Nephron progenitor cell (in vitro differentiated cells): Measurements from ENCODE around the gene ERFL.
A peak's percentile ranks its signal among the peaks of the same experiment; 100 is the strongest.

ENCODE experiments used
- DNase-seq: peaks from one replicate; pipeline ENCODE4 v3.0.0; 2021
- H3K27ac Mint-ChIP-seq: 2 replicates; pipeline ENCODE4 v1.8.0; 2021; ENCODE audit warnings: mild to moderate bottlenecking, moderate library complexity, mixed read lengths
- H3K27me3 Mint-ChIP-seq: 2 replicates; pipeline ENCODE4 v1.8.0; 2021; ENCODE audit warnings: mild to moderate bottlenecking, low read depth, mixed read lengths; ENCODE audit not compliant: poor library complexity
- H3K36me3 Mint-ChIP-seq: 2 replicates; pipeline ENCODE4 v1.8.0; 2021; ENCODE audit warnings: low read depth, mixed read lengths
- H3K4me1 Mint-ChIP-seq: 2 replicates; pipeline ENCODE4 v1.8.0; 2021; ENCODE audit warnings: mixed read lengths
- H3K4me3 Mint-ChIP-seq: 2 replicates; pipeline ENCODE4 v1.8.0; 2021; ENCODE audit warnings: mild to moderate bottlenecking, moderate library complexity, mixed read lengths
- H3K9me3 Mint-ChIP-seq: 2 replicates; pipeline ENCODE4 v1.8.0; 2021; ENCODE audit warnings: mild to moderate bottlenecking, moderate library complexity, mixed read lengths
- TF ChIP-seq, protein P1 (sequence below): fragments of 200-600 bp; sonication (generic); IDR thresholded peaks from 2 replicates; pipeline ENCODE4 v1.5.0; 2021; ENCODE audit warnings: antibody characterized with exemption

ERFL gene

DNA sequence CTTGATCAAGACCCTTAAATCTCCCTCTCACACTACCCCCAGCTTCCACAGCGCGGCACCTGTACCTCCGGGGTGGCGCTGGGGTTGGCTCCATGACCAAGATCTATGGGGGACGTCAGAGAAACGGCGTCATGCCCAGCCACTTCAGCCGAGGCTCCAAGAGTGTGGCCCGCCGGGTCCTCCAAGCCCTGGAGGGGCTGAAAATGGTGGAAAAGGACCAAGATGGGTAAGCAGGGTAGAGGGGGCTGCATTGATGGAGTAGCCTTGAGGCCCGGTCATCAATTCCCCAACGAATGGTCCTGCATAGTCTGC is 59.3 kb downstream of the ERFL start:
- TF ChIP-seq, protein P1, sequence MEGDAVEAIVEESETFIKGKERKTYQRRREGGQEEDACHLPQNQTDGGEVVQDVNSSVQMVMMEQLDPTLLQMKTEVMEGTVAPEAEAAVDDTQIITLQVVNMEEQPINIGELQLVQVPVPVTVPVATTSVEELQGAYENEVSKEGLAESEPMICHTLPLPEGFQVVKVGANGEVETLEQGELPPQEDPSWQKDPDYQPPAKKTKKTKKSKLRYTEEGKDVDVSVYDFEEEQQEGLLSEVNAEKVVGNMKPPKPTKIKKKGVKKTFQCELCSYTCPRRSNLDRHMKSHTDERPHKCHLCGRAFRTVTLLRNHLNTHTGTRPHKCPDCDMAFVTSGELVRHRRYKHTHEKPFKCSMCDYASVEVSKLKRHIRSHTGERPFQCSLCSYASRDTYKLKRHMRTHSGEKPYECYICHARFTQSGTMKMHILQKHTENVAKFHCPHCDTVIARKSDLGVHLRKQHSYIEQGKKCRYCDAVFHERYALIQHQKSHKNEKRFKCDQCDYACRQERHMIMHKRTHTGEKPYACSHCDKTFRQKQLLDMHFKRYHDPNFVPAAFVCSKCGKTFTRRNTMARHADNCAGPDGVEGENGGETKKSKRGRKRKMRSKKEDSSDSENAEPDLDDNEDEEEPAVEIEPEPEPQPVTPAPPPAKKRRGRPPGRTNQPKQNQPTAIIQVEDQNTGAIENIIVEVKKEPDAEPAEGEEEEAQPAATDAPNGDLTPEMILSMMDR: no peak
- no peak overlapping the region for H3K4me3 Mint-ChIP-seq
- DNase-seq: no peak
- peaks cover 31% of the 10 kb centered on the region for H3K4me1 Mint-ChIP-seq
- H3K9me3 Mint-ChIP-seq: no peaks in the 10 kb centered on the region
- peaks cover 51% of the 10 kb centered on the region for H3K36me3 Mint-ChIP-seq
- peaks cover 3% of the 10 kb centered on the region for H3K27me3 Mint-ChIP-seq
- peak overlapping the region; percentile 67 for H3K27ac Mint-ChIP-seq

DNA sequence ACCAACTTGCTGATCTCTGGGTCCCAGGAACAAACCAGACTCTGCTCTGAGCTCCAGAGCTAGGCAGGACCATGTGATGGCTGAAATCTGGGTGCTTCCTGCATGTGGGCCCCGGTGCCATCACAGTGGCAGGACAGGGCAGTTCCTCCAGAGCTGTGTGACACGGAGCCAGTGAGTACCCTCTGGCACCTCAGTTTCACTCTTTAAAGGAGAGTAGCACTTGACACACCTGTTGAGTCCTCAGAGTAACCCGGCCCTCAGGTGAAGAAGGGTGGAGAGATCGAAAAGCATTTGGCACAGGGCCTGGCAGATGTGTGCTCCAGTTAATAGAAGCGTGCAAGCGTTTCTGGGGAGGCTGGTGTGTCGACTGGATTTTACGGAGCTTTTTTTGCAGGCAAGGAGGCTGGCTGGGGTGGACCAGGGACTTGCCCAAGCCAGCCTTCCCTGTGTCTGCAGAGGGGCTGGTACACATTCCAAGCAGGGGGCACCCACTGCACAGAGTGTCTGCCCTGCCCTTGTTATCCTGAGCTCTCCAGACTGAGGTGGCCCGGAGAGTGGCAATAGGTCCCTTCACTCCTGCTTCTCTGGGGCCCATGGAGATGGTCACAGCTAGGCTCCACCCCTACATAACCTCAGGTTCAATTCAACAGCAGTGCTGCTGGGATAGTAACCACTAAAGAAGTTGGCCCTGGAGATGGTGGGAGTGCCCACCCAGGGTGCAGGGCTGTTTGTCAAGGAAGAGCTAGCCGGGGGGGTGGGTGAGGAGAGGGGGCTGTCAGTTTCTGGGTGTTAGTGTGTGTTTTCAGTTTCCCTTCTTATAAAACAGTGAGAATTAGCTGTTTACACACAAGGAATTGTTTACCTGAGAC is 59.9 kb downstream of the ERFL start:
- H3K9me3 Mint-ChIP-seq: no peaks in the 10 kb centered on the region
- TF ChIP-seq, protein P1: no peak
- H3K27ac Mint-ChIP-seq: peak overlapping the region; percentile 93
- H3K4me1 Mint-ChIP-seq: peaks cover 36% of the 10 kb centered on the region
- peaks cover 56% of the 10 kb centered on the region for H3K36me3 Mint-ChIP-seq
- no peak for DNase-seq
- H3K4me3 Mint-ChIP-seq: no peak overlapping the region
- H3K27me3 Mint-ChIP-seq: peaks cover 3% of the 10 kb centered on the region

DNA sequence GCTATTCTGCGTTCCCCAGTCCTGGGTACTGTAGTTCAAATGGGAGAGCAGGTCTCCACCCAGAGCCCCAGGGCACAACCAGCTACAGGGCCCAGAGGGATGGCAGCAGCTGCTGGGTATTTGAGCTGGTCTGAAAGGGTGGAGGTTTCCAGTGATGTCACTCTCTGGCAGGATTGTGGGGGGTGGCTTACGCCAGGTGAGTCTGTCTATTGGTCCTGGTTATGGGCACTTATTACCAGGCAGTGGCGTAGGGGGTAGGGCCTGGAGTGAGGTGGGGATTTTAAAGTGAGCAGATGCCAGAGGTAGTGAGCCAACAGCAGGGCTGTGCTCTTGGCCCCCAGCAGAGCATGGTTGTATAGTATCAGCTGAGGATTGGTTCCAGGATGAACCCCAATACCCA is 62.0 kb downstream of the ERFL start:
- no peaks in the 10 kb centered on the region for H3K9me3 Mint-ChIP-seq
- H3K4me1 Mint-ChIP-seq: peaks cover 50% of the 10 kb centered on the region
- peaks cover 70% of the 10 kb centered on the region for H3K36me3 Mint-ChIP-seq
- TF ChIP-seq, protein P1: no peak
- peak overlapping the region; percentile 57 for H3K27ac Mint-ChIP-seq
- H3K4me3 Mint-ChIP-seq: no peak overlapping the region
- no peaks in the 10 kb centered on the region for H3K27me3 Mint-ChIP-seq
- DNase-seq: no peak

DNA sequence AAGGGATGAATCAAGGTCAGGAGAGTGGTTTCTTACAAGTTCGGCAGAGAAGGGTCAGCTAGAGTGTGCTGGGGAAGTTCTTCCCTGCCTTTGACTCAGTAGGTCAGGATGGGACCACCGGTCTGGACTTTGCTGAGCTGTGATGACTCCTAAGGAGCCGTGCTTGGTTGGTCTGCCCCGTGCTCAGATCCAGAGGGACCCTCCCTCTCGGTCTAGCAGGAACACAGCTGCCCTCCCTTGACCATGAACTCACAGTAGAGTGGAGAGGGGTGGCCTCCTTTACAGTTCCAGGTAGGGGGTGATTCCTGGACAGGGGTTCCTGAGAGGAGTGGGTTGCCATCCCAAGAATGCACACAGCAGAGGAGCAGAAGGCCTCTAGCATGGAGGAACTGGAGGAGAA is 63.9 kb downstream of the ERFL start:
- TF ChIP-seq, protein P1: no peak
- peaks cover 4% of the 10 kb centered on the region for H3K27me3 Mint-ChIP-seq
- H3K36me3 Mint-ChIP-seq: peaks cover 68% of the 10 kb centered on the region
- H3K27ac Mint-ChIP-seq: peak overlapping the region; percentile 68
- peak overlapping the region; percentile 23 for H3K4me3 Mint-ChIP-seq
- H3K4me1 Mint-ChIP-seq: peaks cover 50% of the 10 kb centered on the region
- H3K9me3 Mint-ChIP-seq: no peaks in the 10 kb centered on the region
- no peak for DNase-seq

DNA sequence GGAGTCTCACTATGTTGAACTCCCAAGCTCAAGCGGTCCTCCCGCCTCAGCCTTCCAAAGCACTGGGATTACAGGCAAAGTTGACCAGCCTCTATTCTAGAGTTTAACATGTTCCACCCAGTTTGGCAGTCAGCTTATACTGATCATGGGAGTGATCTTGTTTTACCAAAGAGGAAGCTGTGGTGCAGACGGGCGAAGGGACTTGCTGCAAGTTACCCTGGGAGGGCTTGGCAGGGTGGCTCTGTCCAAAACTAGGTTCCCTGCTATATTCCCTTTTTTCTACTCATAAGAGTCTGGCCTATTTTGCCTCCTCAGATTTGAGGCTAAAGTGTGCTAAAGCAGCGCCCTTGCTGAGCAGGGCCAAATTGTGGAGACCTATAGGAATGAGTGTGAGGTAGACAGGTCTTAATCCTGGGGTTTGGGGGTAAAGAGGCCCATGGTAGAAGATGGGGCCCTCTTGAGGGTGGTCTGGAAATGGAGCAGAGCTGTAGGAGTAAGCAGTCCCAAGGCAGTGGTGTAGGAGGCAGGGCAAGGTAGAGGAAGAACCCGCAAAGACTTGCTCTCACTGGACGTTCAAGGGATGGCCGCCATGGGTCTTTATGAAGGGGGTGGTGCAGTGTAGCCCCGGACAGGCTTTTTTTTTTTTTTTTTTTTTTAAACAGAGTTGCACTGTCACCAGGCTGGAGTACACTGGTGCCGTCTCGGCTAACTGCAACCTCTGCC is 64.9 kb downstream of the ERFL start:
- no peak for DNase-seq
- H3K4me3 Mint-ChIP-seq: peak overlapping the region; percentile 24

More for the DNA sequence above, 64.9 kb downstream of the ERFL start:
- H3K4me1 Mint-ChIP-seq: peaks cover 50% of the 10 kb centered on the region
- peak overlapping the region; percentile 54 for H3K27ac Mint-ChIP-seq
- peaks cover 61% of the 10 kb centered on the region for H3K36me3 Mint-ChIP-seq
- TF ChIP-seq, protein P1: no peak
- no peaks in the 10 kb centered on the region for H3K9me3 Mint-ChIP-seq
- H3K27me3 Mint-ChIP-seq: peaks cover 4% of the 10 kb centered on the region
